Activated effector memory CD4-positive, alpha-beta T cell treated with anti-CD3 and anti-CD28 coated beads, Interleukin-2, amount 50 U/mL, for 16 hours (primary cell): Measurements from ENCODE around the gene MAP4K4.

Source experiments
- DNase-seq: peaks from one replicate; pipeline ENCODE4 v3.0.0-alpha.2; 2020

The MAP4K4 gene

GRCh38 chr2:101723371-101724124 is 26.0 kb downstream of the MAP4K4 start:
- DNase-seq, result no peak

- DNase-seq, result no peak
These were observed 26.6 kb downstream of the MAP4K4 start for GRCh38 chr2:101724125-101724474.

GRCh38 chr2:101725038-101725437 is 27.5 kb downstream of the MAP4K4 start:
- no peak for DNase-seq

- DNase-seq, result no peak
These were observed 28.1 kb downstream of the MAP4K4 start for GRCh38 chr2:101725515-101726192.

GRCh38 chr2:101728865-101729264 is 31.4 kb downstream of the MAP4K4 start:
- no peak for DNase-seq

- no peak for DNase-seq
These were observed 32.1 kb downstream of the MAP4K4 start for GRCh38 chr2:101729521-101730190.

GRCh38 chr2:101731221-101732054 is 33.9 kb downstream of the MAP4K4 start:
- no peak for DNase-seq

GRCh38 chr2:101732199-101732598 is 34.7 kb downstream of the MAP4K4 start:
- no peak for DNase-seq

- DNase-seq, result no peak
These were observed 35.3 kb downstream of the MAP4K4 start for GRCh38 chr2:101732773-101733256.

GRCh38 chr2:101733257-101733993 is 35.9 kb downstream of the MAP4K4 start:
- no peak for DNase-seq

GRCh38 chr2:101734505-101735165 is 37.1 kb downstream of the MAP4K4 start:
- no peak for DNase-seq

GRCh38 chr2:101735166-101735533 is 37.6 kb downstream of the MAP4K4 start:
- DNase-seq, result no peak

- DNase-seq, result no peak
These were observed 38.7 kb downstream of the MAP4K4 start for GRCh38 chr2:101736233-101736632.

- DNase-seq, result no peak
These were observed 39.4 kb downstream of the MAP4K4 start for GRCh38 chr2:101736861-101737291.

GRCh38 chr2:101737478-101738255 is 40.2 kb downstream of the MAP4K4 start:
- DNase-seq, result no peak

GRCh38 chr2:101738649-101739048 is 41.1 kb downstream of the MAP4K4 start:
- no peak for DNase-seq

- DNase-seq, result no peak
These were observed 43.1 kb downstream of the MAP4K4 start for GRCh38 chr2:101740555-101740964.

GRCh38 chr2:101741775-101742520 is 44.4 kb downstream of the MAP4K4 start:
- no peak for DNase-seq

GRCh38 chr2:101742547-101742946 is 45.0 kb downstream of the MAP4K4 start:
- DNase-seq, result no peak

GRCh38 chr2:101743288-101743687 is 45.8 kb downstream of the MAP4K4 start:
- DNase-seq, result no peak
